ENCODE results near the gene LRMDA.
A peak's percentile ranks its signal among the peaks of the same experiment; 100 is the strongest.

Gene LRMDA

GRCh38 chr10:75865413-75866299, 434.2 kb downstream of the LRMDA start:
- no peak for DNase-seq (ENCODE audit: low read depth, low spot score)

- no peak for DNase-seq (ENCODE audit: low read depth, low spot score)
These were observed 434.8 kb downstream of the LRMDA start for GRCh38 chr10:75866300-75866625.

GRCh38 chr10:75866731-75867130, 435.3 kb downstream of the LRMDA start:
- no peak for DNase-seq (ENCODE audit: low read depth, low spot score)

- no peak for DNase-seq (ENCODE audit: low read depth, low spot score)
These were observed 437.1 kb downstream of the LRMDA start for GRCh38 chr10:75868574-75868973.

- no peak for DNase-seq (ENCODE audit: low read depth, low spot score)
These were observed 438.7 kb downstream of the LRMDA start for GRCh38 chr10:75870039-75870645.

GRCh38 chr10:75875740-75876139, 444.3 kb downstream of the LRMDA start:
- no peak for DNase-seq (ENCODE audit: low read depth, low spot score)

GRCh38 chr10:75876710-75877109, 445.3 kb downstream of the LRMDA start:
- DNase-seq (ENCODE audit: low read depth, low spot score), result no peak

- no peak for DNase-seq (ENCODE audit: low read depth, low spot score)
These were observed 446.5 kb downstream of the LRMDA start for GRCh38 chr10:75877877-75878276.

GRCh38 chr10:75878586-75878985, 447.2 kb downstream of the LRMDA start:
- no peak for DNase-seq (ENCODE audit: low read depth, low spot score)

- no peak for DNase-seq (ENCODE audit: low read depth, low spot score)
These were observed 448.8 kb downstream of the LRMDA start for GRCh38 chr10:75880031-75880775.

- DNase-seq (ENCODE audit: low read depth, low spot score), result no peak
These were observed 452.0 kb downstream of the LRMDA start for GRCh38 chr10:75883081-75884072.

GRCh38 chr10:75884808-75885207, 453.4 kb downstream of the LRMDA start:
- DNase-seq (ENCODE audit: low read depth, low spot score), result no peak

GRCh38 chr10:75887369-75887768, 455.9 kb downstream of the LRMDA start:
- no peak for DNase-seq (ENCODE audit: low read depth, low spot score)

- DNase-seq (ENCODE audit: low read depth, low spot score), result no peak
These were observed 456.7 kb downstream of the LRMDA start for GRCh38 chr10:75887992-75888680.

- no peak for DNase-seq (ENCODE audit: low read depth, low spot score)
These were observed 457.6 kb downstream of the LRMDA start for GRCh38 chr10:75889051-75889450.

GRCh38 chr10:75894761-75895160, 463.3 kb downstream of the LRMDA start:
- no peak for DNase-seq (ENCODE audit: low read depth, low spot score)

- no peak for DNase-seq (ENCODE audit: low read depth, low spot score)
These were observed 463.8 kb downstream of the LRMDA start for GRCh38 chr10:75895259-75895658.

GRCh38 chr10:75899816-75900390, 468.5 kb downstream of the LRMDA start:
- DNase-seq (ENCODE audit: low read depth, low spot score), result no peak

- no peak for DNase-seq (ENCODE audit: low read depth, low spot score)
These were observed 471.4 kb downstream of the LRMDA start for GRCh38 chr10:75902816-75903215.

GRCh38 chr10:75904499-75905283, 473.3 kb downstream of the LRMDA start:
- peak; percentile 5 for DNase-seq (ENCODE audit: low read depth, low spot score)

Measured in astrocyte of the hippocampus (primary cell).